ENCODE data around the gene FGF19. TPM values are rescaled to one million over a fixed set of nuclear protein-coding genes. Genes with fewer than 3 reads are reported as not detected.

FGF19 gene
- total RNA-seq, 1 donor from 2014 or later: not detected

- DNase-seq (ENCODE audit: extremely low spot score, unreplicated experiment): no peak
- H3K27ac Mint-ChIP-seq (ENCODE audit: unreplicated experiment): no peak overlapping the region
- H3K27me3 Mint-ChIP-seq (ENCODE audit: unreplicated experiment): no peaks in the 10 kb centered on the region
- H3K9me3 Mint-ChIP-seq (ENCODE audit: unreplicated experiment): no peaks in the 10 kb centered on the region
- H3K4me1 Mint-ChIP-seq (ENCODE audit: unreplicated experiment): peaks cover 12% of the 10 kb centered on the region
- H3K36me3 Mint-ChIP-seq (ENCODE audit: unreplicated experiment): peaks cover 30% of the 10 kb centered on the region
- no peak overlapping the region for H3K4me3 Mint-ChIP-seq (ENCODE audit: unreplicated experiment)
- TF ChIP-seq CTCF (IDR thresholded peaks at IDR 0.05): no peak
These were observed 54.3 kb downstream of the FGF19 start for GRCh38 chr11:69649576-69649900.

- no peaks in the 10 kb centered on the region for H3K9me3 Mint-ChIP-seq (ENCODE audit: unreplicated experiment)
- no peak for TF ChIP-seq CTCF (IDR thresholded peaks at IDR 0.05)
- H3K27ac Mint-ChIP-seq (ENCODE audit: unreplicated experiment): peak overlapping the region; percentile 10
- no peak overlapping the region for H3K4me3 Mint-ChIP-seq (ENCODE audit: unreplicated experiment)
- DNase-seq (ENCODE audit: extremely low spot score, unreplicated experiment): no peak
- H3K27me3 Mint-ChIP-seq (ENCODE audit: unreplicated experiment): no peaks in the 10 kb centered on the region
- peaks cover 33% of the 10 kb centered on the region for H3K36me3 Mint-ChIP-seq (ENCODE audit: unreplicated experiment)
- H3K4me1 Mint-ChIP-seq (ENCODE audit: unreplicated experiment): peaks cover 16% of the 10 kb centered on the region
These were observed 54.9 kb downstream of the FGF19 start for GRCh38 chr11:69648679-69649575.

Other genes with a start within 250 kb of the FGF19 start
- gene LINC01488, start 222.4 kb downstream of the FGF19 start, total RNA-seq: not detected in 2 replicates
- gene CCND1, start 62.9 kb downstream of the FGF19 start, total RNA-seq: 180 and 183 TPM in 2 replicates
- 18.9 and 21.4 TPM in 2 replicates for gene LTO1, start 28.7 kb downstream of the FGF19 start, total RNA-seq
- gene FGF4, start 71.3 kb upstream of the FGF19 start, total RNA-seq: 0.26 and 0.40 TPM in 2 replicates
- gene FGF3, start 115.4 kb upstream of the FGF19 start, total RNA-seq: 2.3 and 2.5 TPM in 2 replicates

Data from osteocyte (in vitro differentiated cells).